ENCODE data around the gene MRAP. TPM values are rescaled to one million over a fixed set of nuclear protein-coding genes. Genes with fewer than 3 reads are reported as not detected.

Gene MRAP
- total RNA-seq, 1 experiment from 2014 or later, result not detected

- ChIA-PET CTCF (no interaction called here), RAD21 (ENCODE audit: low non-redundant PET in 1 of 2, low total read pairs in 2 of 2, uncharacterized antibody in 2 of 2, unreplicated experiment in 2 of 2) (no interaction called here), POLR2A (no interaction called here)
- peaks cover 71 to 83% of the 10 kb centered on the region in 2 experiments for H3K36me3 ChIP-seq (ENCODE audit: control insufficient read depth in 1 of 2, insufficient read depth in 2 of 2, low read length in 2 of 2)
- no peak for TF ChIP-seq POLR2AphosphoS5 (IDR thresholded peaks at IDR 0.05; ENCODE audit: low read depth, low read length)
- no peak for TF ChIP-seq SP1 (IDR thresholded peaks at IDR 0.05; ENCODE audit: low read depth)
- TF ChIP-seq JUND (IDR thresholded peaks at IDR 0.05), result no peak
- no peak for TF ChIP-seq EGR1 (IDR thresholded peaks at IDR 0.05; ENCODE audit: low read depth)
- TF ChIP-seq POLR2A (IDR thresholded peaks at IDR 0.05; ENCODE audit: borderline replicate concordance, extremely low read depth, insufficient read depth, insufficient read length), result no peak
- no peak for TF ChIP-seq ZNF274 (IDR thresholded peaks at IDR 0.05; ENCODE audit: low read depth, low read length)
- TF ChIP-seq RAD21 (IDR thresholded peaks at IDR 0.05; ENCODE audit: low read depth), result no peak
- no peak for TF ChIP-seq EZH2phosphoT487 (IDR thresholded peaks at IDR 0.05; ENCODE audit: borderline replicate concordance)
- no peak for TF ChIP-seq FOSL1 (IDR thresholded peaks at IDR 0.05; ENCODE audit: low read depth)
- no peak for TF ChIP-seq REST (IDR thresholded peaks at IDR 0.05; ENCODE audit: low read depth)
- TF ChIP-seq MAX (IDR thresholded peaks at IDR 0.05), result no peak
- no peak for TF ChIP-seq TCF7L2 (IDR thresholded peaks at IDR 0.05; ENCODE audit: borderline replicate concordance, extremely low read depth, insufficient read depth, insufficient read length)
- TF ChIP-seq EZH2 (IDR thresholded peaks at IDR 0.05), result no peak
- no peak for TF ChIP-seq ELF1 (IDR thresholded peaks at IDR 0.05; ENCODE audit: borderline replicate concordance, low read depth)
- no peak for TF ChIP-seq CBX3 (IDR thresholded peaks at IDR 0.05; ENCODE audit: low read depth)
- no peak for TF ChIP-seq SIN3A (IDR thresholded peaks at IDR 0.05; ENCODE audit: low read depth)
- no peak for TF ChIP-seq ZBTB33 (IDR thresholded peaks at IDR 0.05; ENCODE audit: extremely low read depth, insufficient replicate concordance, low read length)
- intact Hi-C loops (cut with micrococcal nuclease), result no loop called here
- BruUV-seq (replicated peaks), result no TSS peak
- H3K4me1 ChIP-seq (ENCODE audit: control insufficient read depth in 1 of 2, insufficient read depth in 2 of 2, low read length in 2 of 2), result no peaks in the 10 kb centered on the region
- H3K27ac ChIP-seq (ENCODE audit: low read depth, low read length), result no peak overlapping the region
- H2AFZ ChIP-seq (ENCODE audit: low read depth, low read length, poor library complexity, severe bottlenecking), result no peak overlapping the region
- DNase-seq (ENCODE audit: low read depth, low spot score) (no peak), ATAC-seq (no peak)
- no peaks in the 10 kb centered on the region for H3K9me2 ChIP-seq (ENCODE audit: insufficient read depth)
- no peak overlapping the region for H3K4me3 ChIP-seq (replicated peaks in 1 of 2; ENCODE audit: low read depth in 1 of 2, low read length in 2 of 2)
- no peak overlapping the region for H3K9ac ChIP-seq (ENCODE audit: low read length)
- no peaks in the 10 kb centered on the region for H4K20me1 ChIP-seq (ENCODE audit: insufficient read depth)
- H3K79me2 ChIP-seq (ENCODE audit: insufficient read depth, low read length), result peaks cover 47% of the 10 kb centered on the region; the same call in 1 of the 2 replicates
- peaks cover 4 to 10% of the 10 kb centered on the region in 2 experiments; a peak in 1 of 4 replicates for H3K9me3 ChIP-seq (ENCODE audit: control insufficient read depth in 1 of 2, insufficient read depth in 1 of 2, low read depth in 1 of 2, low read length in 2 of 2)
- no peak overlapping the region for H3K4me2 ChIP-seq (ENCODE audit: low read length)
- H3K27me3 ChIP-seq (ENCODE audit: insufficient read depth, low read length), result no peaks in the 10 kb centered on the region
These were observed 49.3 kb downstream of the MRAP start for GRCh38 chr21:32347977-32348376.

All from HCT116 (cell line).